ENCODE results near the gene DCAF6.
"Not testable (repeated sequence)": the region's sequence is repeated elsewhere in the genome, so short reads cannot be mapped to it uniquely, and the experiment has no call there.

Gene DCAF6

GRCh38 chr1:167923324-167924056 lies 13.0 kb upstream of the DCAF6 start:
- DNase-seq (ENCODE audit: low spot score) = no peak

DNA sequence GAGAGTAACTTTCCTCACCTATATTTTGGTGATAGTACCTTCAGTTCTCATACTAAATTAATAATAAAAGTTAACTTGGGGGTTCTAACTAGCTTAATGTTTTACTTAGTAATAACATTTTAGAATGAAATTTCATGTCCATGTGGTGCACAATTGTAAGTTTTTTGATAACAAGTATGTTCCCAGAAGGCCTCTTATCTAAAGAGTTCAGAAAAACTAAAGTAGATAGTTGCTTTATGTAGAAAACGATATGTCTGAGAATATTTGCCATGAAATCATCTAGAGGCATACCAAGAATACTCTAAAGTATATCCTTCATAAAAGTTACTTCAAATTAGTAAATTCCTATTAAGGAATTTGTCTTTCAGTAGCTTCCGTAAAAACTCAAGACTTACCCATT lies 12.4 kb upstream of the DCAF6 start:
- no peak for DNase-seq (ENCODE audit: low spot score)

- DNase-seq (ENCODE audit: low spot score) = no peak
Measured at GRCh38 chr1:167924543-167925231, 11.8 kb upstream of the DCAF6 start.

DNA sequence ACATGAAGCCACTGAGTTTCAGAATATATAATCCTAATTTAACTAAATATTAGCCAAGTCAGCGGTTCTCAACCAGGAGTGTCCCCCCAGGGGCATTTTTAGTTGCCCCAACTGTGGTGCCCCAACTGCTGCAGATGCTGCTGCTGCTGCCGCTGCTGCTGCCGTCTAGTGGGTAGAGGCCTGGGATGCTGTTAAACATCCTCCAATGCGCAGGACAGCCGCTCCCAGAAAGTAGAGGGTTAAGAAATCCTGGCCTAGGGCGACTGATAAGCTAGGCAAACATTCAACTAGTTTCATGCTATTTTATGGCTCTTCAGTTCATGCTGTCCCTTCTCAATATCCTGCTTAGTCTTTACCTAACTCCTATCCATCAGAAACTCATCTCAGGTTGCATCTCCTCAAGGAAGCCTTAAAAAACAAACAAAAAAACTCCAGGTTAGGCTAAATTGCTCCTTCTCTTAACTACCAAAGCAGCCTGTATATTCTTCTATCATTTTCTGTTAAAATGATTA lies 9.9 kb upstream of the DCAF6 start:
- DNase-seq (ENCODE audit: low spot score) = no peak

DNA sequence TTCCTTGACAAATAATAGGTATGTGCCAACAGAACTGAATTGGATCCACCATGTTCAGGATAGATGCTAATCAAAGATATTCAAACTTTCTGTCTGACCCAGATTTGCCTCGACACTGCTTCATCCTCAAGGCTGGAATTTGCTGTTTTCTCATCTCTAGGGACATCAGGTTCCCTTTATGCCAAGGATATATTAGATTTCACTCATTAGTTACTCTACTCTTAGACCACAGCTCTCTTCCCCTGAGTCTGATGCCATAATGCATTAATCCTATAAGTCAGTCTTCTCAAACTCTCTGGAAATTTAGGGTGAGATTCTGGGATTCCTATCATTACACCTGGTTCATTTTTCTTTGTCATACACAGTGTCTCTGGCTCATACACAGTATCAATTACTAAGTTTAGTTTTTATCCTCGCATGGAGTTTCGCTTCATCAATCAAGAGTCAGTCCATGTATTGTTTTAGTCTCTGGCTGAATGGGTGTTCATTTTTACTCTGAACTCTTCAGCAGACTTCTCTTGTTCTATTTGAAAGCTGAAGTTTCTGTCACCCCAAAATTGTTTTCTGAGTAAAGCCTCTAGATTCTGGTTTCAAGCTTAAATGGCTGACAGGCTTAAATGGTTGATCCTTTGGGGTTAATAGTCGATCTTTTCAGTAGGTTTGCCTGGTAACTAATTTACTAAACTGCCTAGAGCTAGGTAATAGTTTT lies 9.3 kb upstream of the DCAF6 start:
- DNase-seq (ENCODE audit: low spot score) = no peak

DNA sequence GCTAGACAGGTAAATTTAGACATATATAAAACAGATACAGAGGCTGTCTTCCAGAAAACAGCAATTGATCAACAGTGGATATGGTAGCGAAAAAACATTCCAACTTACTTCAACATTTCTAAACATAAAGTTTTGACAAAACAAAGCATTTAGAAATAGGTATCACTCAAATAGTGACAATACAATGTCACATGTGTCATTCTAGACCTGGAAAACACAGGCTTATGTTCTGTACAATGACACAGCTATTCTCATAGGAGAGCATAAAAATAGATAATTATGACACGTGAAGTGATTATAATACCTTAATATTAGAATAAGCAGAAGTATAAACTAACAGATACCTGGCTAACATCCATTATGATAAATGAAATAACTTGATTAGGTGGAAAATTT lies 8.0 kb upstream of the DCAF6 start:
- DNase-seq (ENCODE audit: low spot score) = no peak

DNA sequence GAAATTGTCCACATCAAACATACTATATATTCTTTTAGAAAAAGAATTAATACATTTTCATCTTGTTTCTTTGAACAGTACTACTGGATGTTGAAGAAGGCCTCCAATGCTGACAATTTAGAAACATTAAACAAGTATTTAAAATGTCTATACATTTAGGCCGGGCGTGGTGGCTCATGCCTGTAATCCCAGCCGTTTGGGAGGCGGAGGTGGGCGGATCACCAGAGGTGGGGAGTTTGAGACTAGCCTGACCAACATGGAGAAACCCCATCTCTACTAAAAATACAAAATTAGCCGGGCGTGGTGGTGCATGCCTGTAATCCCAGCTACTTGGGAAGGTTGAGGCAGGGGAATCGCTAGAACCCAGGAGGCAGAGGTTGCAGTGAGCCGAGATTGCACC lies 7.6 kb upstream of the DCAF6 start:
- not testable (repeated sequence) for DNase-seq (ENCODE audit: low spot score)

DNA sequence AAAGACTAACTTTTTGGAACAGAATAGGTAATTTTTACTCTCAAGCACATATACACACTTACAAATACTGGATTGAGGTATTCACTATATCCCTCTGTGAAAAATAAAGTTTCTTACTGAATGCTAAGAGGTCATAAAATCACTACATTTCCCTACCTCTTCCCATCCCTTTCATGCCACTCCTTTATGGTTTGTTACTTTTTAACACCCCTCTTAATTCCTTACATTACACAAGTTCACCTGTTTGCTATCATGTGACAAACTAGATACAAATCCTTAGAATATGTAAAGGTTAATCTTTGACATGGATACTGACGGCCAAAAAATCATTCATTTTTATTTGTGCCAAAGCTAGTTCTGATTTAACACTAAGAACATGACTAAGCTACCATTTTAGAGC lies 6.8 kb upstream of the DCAF6 start:
- no peak for DNase-seq (ENCODE audit: low spot score)

- no peak for DNase-seq (ENCODE audit: low spot score)
Measured at GRCh38 chr1:167933788-167934187, 2.7 kb upstream of the DCAF6 start.

DNA sequence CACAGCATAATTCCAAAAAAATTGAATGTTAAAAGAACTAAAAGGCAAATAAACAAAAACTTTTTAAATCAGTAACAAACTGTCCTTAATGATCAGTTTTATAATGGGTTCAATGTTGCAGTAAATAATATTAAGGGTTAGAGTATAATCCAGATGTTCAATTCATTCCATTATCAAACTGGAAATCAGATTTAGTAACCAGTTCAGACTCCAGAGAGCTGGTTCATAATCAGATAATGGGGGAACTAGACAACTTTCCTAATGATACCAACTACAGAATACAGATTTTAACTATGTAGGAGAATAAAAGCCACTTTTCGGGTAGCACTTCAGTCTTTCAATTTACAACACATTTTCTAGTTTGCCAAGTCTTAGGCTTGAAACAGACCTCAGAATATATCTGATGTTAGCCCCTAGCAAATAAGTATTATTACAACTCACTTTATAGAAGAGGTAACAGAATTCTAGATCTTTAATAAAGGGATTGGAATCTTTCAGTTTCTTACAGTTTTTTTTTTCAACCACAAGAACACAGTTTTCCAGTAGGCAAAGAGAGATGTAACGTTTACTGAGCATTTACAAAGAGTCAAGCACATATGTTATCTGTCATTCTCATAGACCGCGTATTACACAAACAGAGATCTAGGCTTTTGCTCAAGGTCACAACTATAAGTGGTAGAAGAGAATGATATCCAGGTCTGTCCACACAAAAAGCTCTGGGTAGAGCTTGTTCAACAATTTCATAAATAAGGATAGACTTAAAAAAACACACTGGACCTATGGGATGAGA lies 1.9 kb upstream of the DCAF6 start:
- no peak for DNase-seq (ENCODE audit: low spot score)

- DNase-seq (ENCODE audit: low spot score) = peak; percentile 40
Measured at GRCh38 chr1:167935216-167936067, 1.0 kb upstream of the DCAF6 start.

DNA sequence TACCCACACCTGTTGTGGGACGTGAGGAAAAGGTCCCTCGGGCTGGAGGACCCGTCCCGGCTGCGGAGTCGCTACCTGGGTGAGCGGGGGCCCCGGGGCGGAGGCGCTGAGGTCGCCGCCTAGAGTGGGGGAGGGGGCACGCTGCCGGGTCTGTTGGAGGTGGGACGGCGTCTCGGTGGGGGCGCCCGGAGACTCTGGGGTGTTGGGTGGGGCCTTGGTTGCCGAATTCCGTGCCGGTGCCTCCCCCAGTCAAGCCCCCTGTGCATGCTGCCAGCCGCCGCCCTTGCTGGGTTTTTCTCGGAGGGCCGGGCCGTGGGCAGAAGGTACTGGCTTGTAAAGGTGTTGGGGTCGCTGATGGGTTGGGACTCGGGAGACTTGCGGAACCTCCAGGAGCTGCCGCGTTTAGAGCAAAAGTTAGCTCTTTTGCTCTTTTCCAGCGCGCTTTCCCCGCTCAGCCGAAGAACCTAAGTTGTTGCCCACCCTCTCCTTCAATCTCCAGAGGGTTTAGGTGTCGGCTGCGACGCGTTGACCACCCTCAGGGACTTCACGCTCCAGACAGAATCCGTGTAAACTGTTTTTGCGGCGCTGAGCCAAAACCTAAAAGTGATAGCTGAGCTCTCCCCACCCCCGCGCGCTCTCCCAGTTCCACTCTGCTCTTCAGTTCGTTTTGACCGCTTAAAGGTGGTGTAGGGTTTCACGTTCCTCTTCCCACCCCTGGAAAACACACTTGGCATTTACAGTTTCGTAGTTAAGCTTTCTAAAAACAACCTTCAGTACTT lies 636 bp downstream of the DCAF6 start, which contains the start of gene MPC2:
MPC2 (minus strand) TSS at position 143 of the 779 bp plus-strand sequence. CDS start 1,231 bp downstream, outside the sequence.
- peak; percentile 22 for DNase-seq (ENCODE audit: low spot score)

DNA sequence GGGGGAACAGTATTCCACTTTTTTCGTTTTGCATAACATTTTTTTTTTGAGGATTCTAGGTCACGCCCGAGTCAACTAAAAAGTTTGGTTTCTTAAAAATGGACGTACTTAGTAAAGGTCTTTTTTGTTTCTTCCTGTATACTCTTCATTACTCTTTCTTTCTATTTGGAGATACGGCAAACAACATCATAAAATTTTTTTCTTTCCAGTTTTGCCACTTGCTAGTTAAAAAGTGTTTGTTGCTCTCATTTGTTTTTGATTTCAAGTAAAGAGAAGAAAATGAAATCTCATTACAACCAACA lies 1.2 kb downstream of the DCAF6 start:
- DNase-seq (ENCODE audit: low spot score) = no peak

DNA sequence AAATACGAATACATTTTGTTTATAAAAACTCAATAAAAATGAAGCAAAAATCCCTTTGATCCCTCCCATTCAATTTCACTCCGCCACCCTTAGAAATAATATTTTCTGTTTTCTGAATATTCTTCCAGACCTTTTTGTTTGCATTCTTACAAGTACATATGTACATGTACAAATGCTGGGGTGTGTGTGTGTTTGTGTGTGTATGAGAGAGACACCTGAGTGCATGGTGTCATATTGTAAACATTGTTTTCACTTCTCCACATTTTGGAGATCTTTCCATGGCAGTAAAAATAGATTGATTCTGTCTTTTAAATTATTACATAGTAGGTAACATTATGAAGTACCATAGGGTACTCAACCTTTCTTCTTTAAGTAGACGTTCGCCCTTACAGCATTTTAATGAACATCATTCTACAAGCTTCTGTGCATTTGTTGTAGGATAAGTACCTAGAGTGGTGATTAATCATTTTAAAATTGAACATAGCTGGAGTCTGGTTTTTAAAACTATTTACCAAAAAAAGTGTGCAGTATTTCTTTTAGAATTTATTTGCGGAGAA lies 1.7 kb downstream of the DCAF6 start:
- peak; percentile 3 for DNase-seq (ENCODE audit: low spot score)

- no peak for DNase-seq (ENCODE audit: low spot score)
Measured at GRCh38 chr1:167940264-167940663, 3.8 kb downstream of the DCAF6 start.

DNA sequence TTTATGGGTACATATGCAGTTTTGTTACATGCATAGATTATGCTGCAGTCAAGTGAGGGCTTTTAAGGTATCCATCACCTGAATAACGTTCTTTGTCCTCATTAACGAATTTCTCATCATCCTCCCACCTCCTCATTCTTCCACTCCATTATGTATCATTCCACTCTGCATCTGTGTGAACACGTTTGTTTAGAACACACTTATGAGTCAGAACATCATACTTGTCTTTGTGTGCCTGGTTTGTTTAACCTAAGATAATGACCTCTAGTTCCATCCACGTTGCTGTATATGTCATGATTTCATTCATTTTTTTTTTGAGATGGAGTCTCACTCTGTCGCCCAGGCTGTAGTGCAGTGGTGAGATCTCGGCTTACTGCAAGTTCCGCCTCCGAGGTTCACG lies 7.1 kb downstream of the DCAF6 start:
- DNase-seq (ENCODE audit: low spot score) = no peak

- DNase-seq (ENCODE audit: low spot score) = no peak
Measured at GRCh38 chr1:167947733-167948132, 11.2 kb downstream of the DCAF6 start.

DNA sequence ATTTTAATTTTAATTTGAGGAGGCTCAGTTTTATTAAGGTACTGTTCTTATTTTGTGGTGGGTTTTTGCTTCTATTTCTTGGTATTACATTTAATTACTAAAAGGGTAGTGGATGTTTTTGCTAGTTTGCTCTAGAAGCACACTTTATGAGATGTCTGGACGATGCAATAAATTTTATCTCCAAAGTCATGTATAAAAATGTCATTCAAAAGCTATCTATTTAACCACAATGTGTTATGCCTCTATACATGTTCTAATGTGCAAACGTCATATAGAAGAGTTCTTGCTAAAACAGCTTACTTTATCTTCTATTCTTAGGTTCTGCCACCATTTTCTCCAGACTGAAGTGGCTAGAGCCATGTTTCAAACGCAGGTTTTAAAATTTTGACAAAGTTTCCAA lies 13.3 kb downstream of the DCAF6 start:
- DNase-seq (ENCODE audit: low spot score) = no peak

DNA sequence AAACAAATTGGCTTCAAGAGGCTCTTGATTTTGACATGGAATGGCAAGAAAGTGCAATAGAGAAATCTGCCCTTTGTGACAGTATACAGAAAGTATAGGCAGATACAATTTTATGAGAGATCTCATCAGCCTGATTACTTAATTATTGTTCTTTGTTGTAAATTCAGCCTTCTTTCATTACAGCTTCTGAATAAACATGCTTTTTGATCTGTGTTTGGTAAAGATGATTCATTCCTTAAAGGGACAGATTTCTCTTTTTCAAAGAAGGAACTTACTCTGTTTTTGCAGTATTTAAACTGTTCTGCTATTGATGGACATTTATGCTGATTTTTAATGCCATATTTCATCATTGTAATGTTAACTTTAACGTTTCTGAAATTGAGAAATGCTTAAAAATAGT lies 14.1 kb downstream of the DCAF6 start:
- no peak for DNase-seq (ENCODE audit: low spot score)

DNA sequence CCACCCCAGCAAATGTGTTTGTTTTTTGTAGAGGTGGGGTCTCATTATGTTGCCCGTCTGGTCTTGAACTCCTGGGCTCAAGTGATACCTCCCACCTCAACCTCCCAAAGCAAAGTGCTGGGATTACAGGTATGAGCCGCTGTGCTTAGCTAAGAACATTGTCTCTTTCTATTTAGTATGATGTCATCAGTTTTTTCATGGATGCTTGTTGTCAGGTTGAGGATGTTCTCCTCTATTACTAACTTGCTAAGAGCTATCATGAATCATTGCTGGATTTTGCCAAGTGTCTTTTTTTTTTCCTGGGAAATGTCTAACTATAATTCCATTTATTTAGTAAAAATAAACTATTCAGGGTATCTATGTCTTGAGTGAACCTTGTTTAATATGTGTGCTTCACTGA lies 19.4 kb downstream of the DCAF6 start:
- DNase-seq (ENCODE audit: low spot score) = no peak
